Naive thymus-derived CD4-positive, alpha-beta T cell (primary cell): ENCODE measurements around the gene FBN3. TPM values are rescaled to one million over a fixed set of nuclear protein-coding genes. Genes with fewer than 3 reads are reported as not detected.
A peak's percentile ranks its signal among the peaks of the same experiment; 100 is the strongest.

Experiments used
- ATAC-seq: fragments of 150-1000 bp; cut with Tn5 transposase; 2 replicates; pipeline ENCODE4 v1.10.0; 2021; ENCODE audit warnings: mild to moderate bottlenecking, moderate library complexity
- CTCF ChIA-PET: fragments of 350-600 bp; sonication (Branson Sonifier 250); formaldehyde crosslinking; loops from one replicate; lab custom pipeline; 2021; ENCODE audit warnings: antibody characterized with exemption; lab: Charles Lee
- POLR2A ChIA-PET: fragments of 350-600 bp; sonication (Branson Sonifier 250); formaldehyde crosslinking; loops from one replicate; lab custom pipeline; 2021; ENCODE audit warnings: antibody characterized with exemption, inconsistent platforms; lab: Charles Lee
- DNase-seq, 9 donors: peaks; one replicate each; pipeline versions ENCODE4 v3.0.0 to v3.0.0-alpha.2; 2020 to 2022; ENCODE audit warnings: mixed read lengths in 1 of 9
- H3K27ac ChIP-seq: one replicate; pipeline ENCODE4 v1.7.0; 2013; ENCODE audit warnings: mild to moderate bottlenecking, low read depth, low read length, moderate library complexity
- H3K27me3 ChIP-seq, 2 donors: one replicate each; pipeline ENCODE4 v1.7.0; 2013; ENCODE audit warnings: low read length in 2 of 2, mild to moderate bottlenecking in 2 of 2, moderate library complexity in 2 of 2; ENCODE audit not compliant: control insufficient read depth in 2 of 2, insufficient read depth in 2 of 2
- H3K36me3 ChIP-seq, 3 experiments: 1 replicate in 2 of 3; 2 replicates in 1 of 3; pipeline ENCODE4 v1.7.0; 2013; ENCODE audit warnings: low read length in 3 of 3, mild to moderate bottlenecking in 3 of 3, moderate library complexity in 1 of 3; ENCODE audit not compliant: insufficient read depth in 3 of 3, control insufficient read depth in 2 of 3
- H3K4me1 ChIP-seq, 2 donors: one replicate each; pipeline ENCODE4 v1.7.0; 2013; ENCODE audit warnings: low read length in 2 of 2, mild to moderate bottlenecking in 2 of 2, moderate library complexity in 1 of 2; ENCODE audit not compliant: control insufficient read depth in 2 of 2, insufficient read depth in 2 of 2
- H3K4me3 ChIP-seq: 2 replicates; pipeline ENCODE4 v1.7.0; 2013; ENCODE audit warnings: mild to moderate bottlenecking, low read length
- H3K9me3 ChIP-seq, 3 experiments: 1 replicate in 2 of 3; 2 replicates in 1 of 3; pipeline ENCODE4 v1.7.0; 2013; ENCODE audit warnings: low read length in 3 of 3; ENCODE audit not compliant: control insufficient read depth in 2 of 3
- H3K27ac Mint-ChIP-seq, 9 donors: one replicate each; pipeline ENCODE4 v1.8.0; 2020 to 2022; ENCODE audit warnings: mixed read lengths in 9 of 9, mild to moderate bottlenecking in 8 of 9, moderate library complexity in 5 of 9, inconsistent platforms in 2 of 9
- H3K27me3 Mint-ChIP-seq, 5 donors: one replicate each; pipeline ENCODE4 v1.8.0; 2021 to 2022; ENCODE audit warnings: mixed read lengths in 5 of 5, mild to moderate bottlenecking in 1 of 5
- H3K36me3 Mint-ChIP-seq, 5 donors: one replicate each; pipeline ENCODE4 v1.8.0; 2020 to 2022; ENCODE audit warnings: mixed read lengths in 5 of 5, mild to moderate bottlenecking in 3 of 5, inconsistent platforms in 1 of 5
- H3K4me1 Mint-ChIP-seq, 7 donors: one replicate each; pipeline ENCODE4 v1.8.0; 2020 to 2022; ENCODE audit warnings: mixed read lengths in 7 of 7, mild to moderate bottlenecking in 3 of 7, inconsistent platforms in 1 of 7
- H3K4me3 Mint-ChIP-seq, 10 donors: one replicate each; pipeline ENCODE4 v1.8.0; 2020 to 2022; ENCODE audit warnings: mild to moderate bottlenecking in 10 of 10, mixed read lengths in 10 of 10, moderate library complexity in 6 of 10, inconsistent platforms in 2 of 10
- H3K9me3 Mint-ChIP-seq, 11 donors: one replicate each; pipeline ENCODE4 v1.8.0; 2020 to 2022; ENCODE audit warnings: mixed read lengths in 11 of 11, mild to moderate bottlenecking in 4 of 11, inconsistent platforms in 1 of 11, moderate library complexity in 1 of 11
- intact Hi-C, 2 donors: fragments of 100-400 bp; cut with micrococcal nuclease; formaldehyde crosslinking; loops; one replicate each; pipeline ENCODE4 v1.15.1; 2023
- polyA plus RNA-seq, 2 donors: library from polyadenylated mRNA; unstranded; fragments of 300-500 nt; fragmentation: Illumina TruSeq; gene quantifications; one replicate each; pipeline ENCODE4 v1.2.3, GENCODE V29; 2021
- total RNA-seq, 6 experiments: library from RNA in 5 of 6; stranded (reverse) in 5 of 6; gene quantifications; 1 replicate in 5 of 6; 2 replicates in 1 of 6; pipeline ENCODE4 v1.2.3 and lab custom pipeline; 2021 to 2026

Gene FBN3
- total and polyA plus RNA-seq, 7 experiments from 2014 or later, result not detected

- ChIA-PET CTCF (no interaction called here), POLR2A (no interaction called here)
- no peak overlapping the region for H3K27ac ChIP-seq
- Mint-ChIP-seq H3K4me3 (no peak overlapping the region), H3K4me1 (peaks cover 0 to 10% (median 9%) of the 10 kb centered on the region in 7 donors), H3K27ac (no peak overlapping the region), H3K36me3 (peaks cover 0 to 4% (median 0%) of the 10 kb centered on the region in 5 donors), H3K27me3 (no peaks in the 10 kb centered on the region), H3K9me3 (no peaks in the 10 kb centered on the region)
- no peaks in the 10 kb centered on the region for H3K27me3 ChIP-seq
- no peak for ATAC-seq
- no peaks in the 10 kb centered on the region for H3K4me1 ChIP-seq
- DNase-seq, result no peak
- no peaks in the 10 kb centered on the region for H3K36me3 ChIP-seq
- H3K4me3 ChIP-seq, result no peak overlapping the region
- intact Hi-C loops, result no loop called here
- H3K9me3 ChIP-seq, result no peaks in the 10 kb centered on the region
These were observed 128.7 kb downstream of the FBN3 start for GRCh38 chr19:8020681-8021080.

- intact Hi-C loops, result loop anchor here (1.0 to 5.0 kb wide), 2 partner anchors 234 to 235 kb away; no protein-coding TSS in a partner anchor
- Mint-ChIP-seq H3K9me3 (no peaks in the 10 kb centered on the region), H3K27me3 (no peaks in the 10 kb centered on the region), H3K36me3 (peaks cover 0 to 4% (median 0%) of the 10 kb centered on the region in 5 donors), H3K4me3 (no peak overlapping the region), H3K4me1 (peaks cover 0 to 10% (median 9%) of the 10 kb centered on the region in 7 donors), H3K27ac (peak overlapping the region in 5 of 9 donors; percentile 27 to 62 (median 40))
- H3K27me3 ChIP-seq, result no peaks in the 10 kb centered on the region
- no peaks in the 10 kb centered on the region for H3K9me3 ChIP-seq
- H3K27ac ChIP-seq, result no peak overlapping the region
- H3K4me1 ChIP-seq, result no peaks in the 10 kb centered on the region
- DNase-seq (peak in 6 of 9 donors; percentile 11 to 60 (median 50)), ATAC-seq (peak; percentile 97)
- CTCF ChIA-PET, result no interaction called here
- POLR2A ChIA-PET, result no interaction called here
- H3K4me3 ChIP-seq, result no peak overlapping the region
- no peaks in the 10 kb centered on the region for H3K36me3 ChIP-seq
These were observed 131.6 kb downstream of the FBN3 start for GRCh38 chr19:8017808-8018207.

Other genes with a start within 250 kb of the FBN3 start
- gene MAP2K7, start 245.7 kb downstream of the FBN3 start, total RNA-seq, result 100 to 1,000 TPM in 1 of 5 experiments, 10 to 100 TPM in 4; 48.7 to 109 (median 66.5) TPM
- gene MAP2K7, start 245.7 kb downstream of the FBN3 start, polyA plus RNA-seq, result 1 to 10 TPM; 1.8 to 2.0 TPM
- gene TGFBR3L, start 234.8 kb downstream of the FBN3 start, total RNA-seq, result 1 to 10 TPM in 4 of 5 experiments, under 1 TPM in 1; 0.27 to 4.0 (median 1.6) TPM
- gene TGFBR3L, start 234.8 kb downstream of the FBN3 start, polyA plus RNA-seq, result not detected
- gene SNAPC2, start 229.3 kb downstream of the FBN3 start, total RNA-seq, result 10 to 100 TPM; 12.3 to 24.4 (median 21.4) TPM
- gene SNAPC2, start 229.3 kb downstream of the FBN3 start, polyA plus RNA-seq, result 10 to 100 TPM; 11.5 to 18.2 TPM
- under 1 TPM in 1 of 5 experiments, not detected in 4; 0.32 TPM for gene CTXN1, start 223.5 kb downstream of the FBN3 start, total RNA-seq
- gene CTXN1, start 223.5 kb downstream of the FBN3 start, polyA plus RNA-seq, result not detected
- gene TIMM44, start 205.9 kb downstream of the FBN3 start, total RNA-seq, result 10 to 100 TPM; 65.3 to 97.6 (median 73.8) TPM
- gene TIMM44, start 205.9 kb downstream of the FBN3 start, polyA plus RNA-seq, result 10 to 100 TPM; 16.7 to 22.8 TPM
- 100 to 1,000 TPM in 1 of 5 experiments, 10 to 100 TPM in 4; 32.4 to 117 (median 49.6) TPM for gene ELAVL1, start 144.0 kb downstream of the FBN3 start, total RNA-seq
- 10 to 100 TPM; 42.1 to 61.4 TPM for gene ELAVL1, start 144.0 kb downstream of the FBN3 start, polyA plus RNA-seq
- 1 to 10 TPM in 1 of 5 experiments, not detected in 4; 2.3 TPM for gene CCL25, start 96.8 kb downstream of the FBN3 start, total RNA-seq
- gene CCL25, start 96.8 kb downstream of the FBN3 start, polyA plus RNA-seq, result not detected
- 10 to 100 TPM; 17.2 to 32.4 (median 27.4) TPM for gene CERS4, start 59.8 kb upstream of the FBN3 start, total RNA-seq
- 10 to 100 TPM; 11.2 to 12.3 TPM for gene CERS4, start 59.8 kb upstream of the FBN3 start, polyA plus RNA-seq
- 10 to 100 TPM; 20.5 to 52.0 (median 27.2) TPM for gene CD320, start 158.8 kb upstream of the FBN3 start, total RNA-seq
- 10 to 100 TPM; 42.2 to 44.0 TPM for gene CD320, start 158.8 kb upstream of the FBN3 start, polyA plus RNA-seq
- gene NDUFA7, start 171.8 kb upstream of the FBN3 start, total RNA-seq, result 10 to 100 TPM; 16.8 to 50.3 (median 30.0) TPM
- 100 to 1,000 TPM; 108 to 121 TPM for gene NDUFA7, start 171.8 kb upstream of the FBN3 start, polyA plus RNA-seq
- gene RPS28, start 171.9 kb upstream of the FBN3 start, total RNA-seq, result 1,000 to 10,000 TPM; 2,319 to 4,111 (median 3,327) TPM
- 1,000 to 10,000 TPM; 3,564 to 3,677 TPM for gene RPS28, start 171.9 kb upstream of the FBN3 start, polyA plus RNA-seq
- gene KANK3, start 193.7 kb upstream of the FBN3 start, total RNA-seq, result 1 to 10 TPM; 1.3 to 4.4 (median 1.8) TPM
- gene KANK3, start 193.7 kb upstream of the FBN3 start, polyA plus RNA-seq, result under 1 TPM; 0.52 to 0.72 TPM
- 1 to 10 TPM in 1 of 5 experiments, not detected in 4; 1.1 TPM for gene ANGPTL4, start 214.6 kb upstream of the FBN3 start, total RNA-seq
- not detected for gene ANGPTL4, start 214.6 kb upstream of the FBN3 start, polyA plus RNA-seq
- 100 to 1,000 TPM in 3 of 5 experiments, 10 to 100 TPM in 2; 77.4 to 113 (median 103) TPM for gene RAB11B, start 240.8 kb upstream of the FBN3 start, total RNA-seq
- 10 to 100 TPM; 53.1 to 63.8 TPM for gene RAB11B, start 240.8 kb upstream of the FBN3 start, polyA plus RNA-seq